ENCODE data around the gene SOD2.

DNA sequence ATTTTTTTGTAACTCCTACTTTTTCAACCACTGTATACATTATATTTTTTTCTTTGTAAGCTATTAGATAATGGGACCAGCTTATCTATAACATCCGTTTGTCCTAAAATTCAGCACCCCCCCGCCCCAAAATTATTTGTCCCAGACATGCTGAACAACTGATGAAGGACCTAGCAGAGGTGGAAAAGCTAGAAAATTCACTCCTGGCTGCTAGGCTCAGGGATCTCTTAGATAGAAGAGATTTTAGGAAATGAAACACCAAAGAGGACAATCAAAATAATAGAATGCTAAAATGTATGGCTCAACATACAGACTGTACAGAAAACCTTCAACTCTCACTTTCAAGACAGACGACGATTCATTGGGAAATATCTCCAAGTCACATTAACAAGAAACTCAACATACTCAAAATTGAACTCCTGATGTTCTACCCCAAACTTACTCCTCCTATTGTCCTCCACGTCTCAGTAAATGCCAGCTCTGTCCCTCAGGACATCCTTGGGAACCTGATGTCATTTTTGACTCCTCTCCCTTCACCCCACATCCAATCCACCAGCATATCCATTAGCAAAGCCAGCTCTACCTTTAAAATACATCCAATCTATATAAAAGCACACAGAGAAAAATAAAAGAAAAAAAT lies 4.7 kb downstream of the SOD2 start:
- TF ChIP-seq, protein P1, sequence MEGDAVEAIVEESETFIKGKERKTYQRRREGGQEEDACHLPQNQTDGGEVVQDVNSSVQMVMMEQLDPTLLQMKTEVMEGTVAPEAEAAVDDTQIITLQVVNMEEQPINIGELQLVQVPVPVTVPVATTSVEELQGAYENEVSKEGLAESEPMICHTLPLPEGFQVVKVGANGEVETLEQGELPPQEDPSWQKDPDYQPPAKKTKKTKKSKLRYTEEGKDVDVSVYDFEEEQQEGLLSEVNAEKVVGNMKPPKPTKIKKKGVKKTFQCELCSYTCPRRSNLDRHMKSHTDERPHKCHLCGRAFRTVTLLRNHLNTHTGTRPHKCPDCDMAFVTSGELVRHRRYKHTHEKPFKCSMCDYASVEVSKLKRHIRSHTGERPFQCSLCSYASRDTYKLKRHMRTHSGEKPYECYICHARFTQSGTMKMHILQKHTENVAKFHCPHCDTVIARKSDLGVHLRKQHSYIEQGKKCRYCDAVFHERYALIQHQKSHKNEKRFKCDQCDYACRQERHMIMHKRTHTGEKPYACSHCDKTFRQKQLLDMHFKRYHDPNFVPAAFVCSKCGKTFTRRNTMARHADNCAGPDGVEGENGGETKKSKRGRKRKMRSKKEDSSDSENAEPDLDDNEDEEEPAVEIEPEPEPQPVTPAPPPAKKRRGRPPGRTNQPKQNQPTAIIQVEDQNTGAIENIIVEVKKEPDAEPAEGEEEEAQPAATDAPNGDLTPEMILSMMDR (IDR thresholded peaks at IDR 0.05; ENCODE audit: insufficient read depth, low read length), result no peak
- TF ChIP-seq, protein P2, sequence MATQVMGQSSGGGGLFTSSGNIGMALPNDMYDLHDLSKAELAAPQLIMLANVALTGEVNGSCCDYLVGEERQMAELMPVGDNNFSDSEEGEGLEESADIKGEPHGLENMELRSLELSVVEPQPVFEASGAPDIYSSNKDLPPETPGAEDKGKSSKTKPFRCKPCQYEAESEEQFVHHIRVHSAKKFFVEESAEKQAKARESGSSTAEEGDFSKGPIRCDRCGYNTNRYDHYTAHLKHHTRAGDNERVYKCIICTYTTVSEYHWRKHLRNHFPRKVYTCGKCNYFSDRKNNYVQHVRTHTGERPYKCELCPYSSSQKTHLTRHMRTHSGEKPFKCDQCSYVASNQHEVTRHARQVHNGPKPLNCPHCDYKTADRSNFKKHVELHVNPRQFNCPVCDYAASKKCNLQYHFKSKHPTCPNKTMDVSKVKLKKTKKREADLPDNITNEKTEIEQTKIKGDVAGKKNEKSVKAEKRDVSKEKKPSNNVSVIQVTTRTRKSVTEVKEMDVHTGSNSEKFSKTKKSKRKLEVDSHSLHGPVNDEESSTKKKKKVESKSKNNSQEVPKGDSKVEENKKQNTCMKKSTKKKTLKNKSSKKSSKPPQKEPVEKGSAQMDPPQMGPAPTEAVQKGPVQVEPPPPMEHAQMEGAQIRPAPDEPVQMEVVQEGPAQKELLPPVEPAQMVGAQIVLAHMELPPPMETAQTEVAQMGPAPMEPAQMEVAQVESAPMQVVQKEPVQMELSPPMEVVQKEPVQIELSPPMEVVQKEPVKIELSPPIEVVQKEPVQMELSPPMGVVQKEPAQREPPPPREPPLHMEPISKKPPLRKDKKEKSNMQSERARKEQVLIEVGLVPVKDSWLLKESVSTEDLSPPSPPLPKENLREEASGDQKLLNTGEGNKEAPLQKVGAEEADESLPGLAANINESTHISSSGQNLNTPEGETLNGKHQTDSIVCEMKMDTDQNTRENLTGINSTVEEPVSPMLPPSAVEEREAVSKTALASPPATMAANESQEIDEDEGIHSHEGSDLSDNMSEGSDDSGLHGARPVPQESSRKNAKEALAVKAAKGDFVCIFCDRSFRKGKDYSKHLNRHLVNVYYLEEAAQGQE (IDR thresholded peaks at IDR 0.05; ENCODE audit: insufficient replicate concordance, low read depth), result no peak
- TF ChIP-seq POLR2AphosphoS5 (IDR thresholded peaks at IDR 0.05; ENCODE audit: low read depth), result no peak
- no peak for TF ChIP-seq GABPA (IDR thresholded peaks at IDR 0.05; ENCODE audit: low read depth)
- TF ChIP-seq SPI1 (IDR thresholded peaks at IDR 0.05; ENCODE audit: borderline replicate concordance, low read depth), result no peak
